Measurements from ENCODE around the gene PLA2G4F. TPM values are rescaled to one million over a fixed set of nuclear protein-coding genes. Genes with fewer than 3 reads are reported as not detected.

The PLA2G4F gene
- total RNA-seq, 1 donor from 2014 or later: not detected

GRCh38 chr15:42150219-42150970, 6.0 kb downstream of the PLA2G4F start:
- Mint-ChIP-seq H3K4me1 (ENCODE audit: low read depth) (no peaks in the 10 kb centered on the region), H3K36me3 (ENCODE audit: low read depth) (no peaks in the 10 kb centered on the region), H3K27me3 (ENCODE audit: insufficient read depth) (no peaks in the 10 kb centered on the region), H3K9me3 (no peaks in the 10 kb centered on the region), H3K4me3 (no peak overlapping the region), H3K27ac (no peak overlapping the region)
- DNase-seq (ENCODE audit: low spot score): no peak
- intact Hi-C loops (cut with micrococcal nuclease): no loop called here

- Mint-ChIP-seq H3K4me3 (no peak overlapping the region), H3K27ac (no peak overlapping the region), H3K36me3 (ENCODE audit: low read depth) (no peaks in the 10 kb centered on the region), H3K27me3 (ENCODE audit: insufficient read depth) (no peaks in the 10 kb centered on the region), H3K9me3 (no peaks in the 10 kb centered on the region), H3K4me1 (ENCODE audit: low read depth) (no peaks in the 10 kb centered on the region)
- intact Hi-C loops (cut with micrococcal nuclease): no loop called here
- no peak for DNase-seq (ENCODE audit: low spot score)
These were observed 6.8 kb downstream of the PLA2G4F start for GRCh38 chr15:42149493-42150218.

GRCh38 chr15:42148808-42149492, 7.5 kb downstream of the PLA2G4F start:
- H3K27me3 Mint-ChIP-seq (ENCODE audit: insufficient read depth): no peaks in the 10 kb centered on the region
- no peaks in the 10 kb centered on the region for H3K4me1 Mint-ChIP-seq (ENCODE audit: low read depth)
- intact Hi-C loops (cut with micrococcal nuclease): no loop called here
- no peaks in the 10 kb centered on the region for H3K9me3 Mint-ChIP-seq
- no peak overlapping the region for H3K27ac Mint-ChIP-seq
- no peak overlapping the region for H3K4me3 Mint-ChIP-seq
- no peak for DNase-seq (ENCODE audit: low spot score)
- no peaks in the 10 kb centered on the region for H3K36me3 Mint-ChIP-seq (ENCODE audit: low read depth)

DNA sequence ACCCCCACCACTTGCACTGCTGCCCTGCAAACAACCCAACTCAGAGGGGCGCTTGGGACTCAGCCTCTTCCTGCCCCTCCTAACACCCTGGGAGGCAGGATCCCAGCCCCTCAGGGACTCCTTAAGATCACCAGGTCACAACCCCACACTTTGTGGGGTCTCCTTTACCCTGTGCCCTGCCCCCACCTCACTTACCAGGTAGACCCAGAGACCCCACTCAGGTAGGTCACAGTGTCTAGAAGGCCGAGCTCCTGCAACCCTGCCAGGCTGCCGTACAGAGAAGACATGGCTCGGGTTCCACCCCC, 9.1 kb downstream of the PLA2G4F start:
- intact Hi-C loops (cut with micrococcal nuclease): no loop called here
- Mint-ChIP-seq H3K27ac (no peak overlapping the region), H3K27me3 (ENCODE audit: insufficient read depth) (no peaks in the 10 kb centered on the region), H3K4me1 (ENCODE audit: low read depth) (no peaks in the 10 kb centered on the region), H3K4me3 (no peak overlapping the region), H3K9me3 (no peaks in the 10 kb centered on the region), H3K36me3 (ENCODE audit: low read depth) (no peaks in the 10 kb centered on the region)
- DNase-seq (ENCODE audit: low spot score): no peak

GRCh38 chr15:42146551-42147430, 9.6 kb downstream of the PLA2G4F start:
- H3K27ac Mint-ChIP-seq: no peak overlapping the region
- no peaks in the 10 kb centered on the region for H3K9me3 Mint-ChIP-seq
- no peak for DNase-seq (ENCODE audit: low spot score)
- intact Hi-C loops (cut with micrococcal nuclease): no loop called here
- no peak overlapping the region for H3K4me3 Mint-ChIP-seq
- no peaks in the 10 kb centered on the region for H3K4me1 Mint-ChIP-seq (ENCODE audit: low read depth)
- H3K27me3 Mint-ChIP-seq (ENCODE audit: insufficient read depth): no peaks in the 10 kb centered on the region
- H3K36me3 Mint-ChIP-seq (ENCODE audit: low read depth): no peaks in the 10 kb centered on the region

GRCh38 chr15:42145546-42146455, 10.6 kb downstream of the PLA2G4F start:
- Mint-ChIP-seq H3K4me1 (ENCODE audit: low read depth) (no peaks in the 10 kb centered on the region), H3K27me3 (ENCODE audit: insufficient read depth) (no peaks in the 10 kb centered on the region), H3K36me3 (ENCODE audit: low read depth) (no peaks in the 10 kb centered on the region), H3K4me3 (no peak overlapping the region), H3K9me3 (no peaks in the 10 kb centered on the region), H3K27ac (no peak overlapping the region)
- intact Hi-C loops (cut with micrococcal nuclease): no loop called here
- DNase-seq (ENCODE audit: low spot score): no peak

GRCh38 chr15:42144841-42145375, 11.5 kb downstream of the PLA2G4F start:
- no peak overlapping the region for H3K27ac Mint-ChIP-seq
- H3K4me1 Mint-ChIP-seq (ENCODE audit: low read depth): no peaks in the 10 kb centered on the region
- no peak overlapping the region for H3K4me3 Mint-ChIP-seq
- DNase-seq (ENCODE audit: low spot score): no peak
- H3K36me3 Mint-ChIP-seq (ENCODE audit: low read depth): no peaks in the 10 kb centered on the region
- no peaks in the 10 kb centered on the region for H3K27me3 Mint-ChIP-seq (ENCODE audit: insufficient read depth)
- intact Hi-C loops (cut with micrococcal nuclease): no loop called here
- no peaks in the 10 kb centered on the region for H3K9me3 Mint-ChIP-seq

- no peaks in the 10 kb centered on the region for H3K36me3 Mint-ChIP-seq (ENCODE audit: low read depth)
- no peaks in the 10 kb centered on the region for H3K4me1 Mint-ChIP-seq (ENCODE audit: low read depth)
- DNase-seq (ENCODE audit: low spot score): no peak
- no peaks in the 10 kb centered on the region for H3K27me3 Mint-ChIP-seq (ENCODE audit: insufficient read depth)
- no peaks in the 10 kb centered on the region for H3K9me3 Mint-ChIP-seq
- intact Hi-C loops (cut with micrococcal nuclease): no loop called here
- no peak overlapping the region for H3K4me3 Mint-ChIP-seq
- H3K27ac Mint-ChIP-seq: no peak overlapping the region
These were observed 12.4 kb downstream of the PLA2G4F start for GRCh38 chr15:42143866-42144625.

DNA sequence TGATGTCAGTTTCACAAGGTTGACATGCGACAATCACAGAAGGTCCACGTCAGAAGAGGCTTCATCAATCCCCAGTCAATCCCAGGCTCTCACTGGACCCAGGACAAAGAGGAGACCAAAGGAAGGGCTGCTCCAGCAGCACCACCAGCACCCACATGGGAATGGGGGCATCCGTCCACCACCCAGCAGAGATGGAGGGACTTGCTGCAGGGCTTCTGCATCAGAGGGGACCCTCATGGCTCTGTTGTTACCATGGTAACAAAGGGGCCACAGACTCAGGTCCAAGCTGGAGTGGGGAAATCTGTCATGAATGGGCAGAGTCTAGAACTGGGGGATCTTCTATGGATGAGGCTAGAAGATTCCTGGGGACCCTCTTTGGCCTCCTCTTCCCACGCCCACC, 13.1 kb downstream of the PLA2G4F start:
- Mint-ChIP-seq H3K4me3 (no peak overlapping the region), H3K9me3 (no peaks in the 10 kb centered on the region), H3K27ac (no peak overlapping the region), H3K36me3 (ENCODE audit: low read depth) (no peaks in the 10 kb centered on the region), H3K4me1 (ENCODE audit: low read depth) (no peaks in the 10 kb centered on the region), H3K27me3 (ENCODE audit: insufficient read depth) (peaks cover 3% of the 10 kb centered on the region)
- intact Hi-C loops (cut with micrococcal nuclease): no loop called here
- DNase-seq (ENCODE audit: low spot score): no peak

DNA sequence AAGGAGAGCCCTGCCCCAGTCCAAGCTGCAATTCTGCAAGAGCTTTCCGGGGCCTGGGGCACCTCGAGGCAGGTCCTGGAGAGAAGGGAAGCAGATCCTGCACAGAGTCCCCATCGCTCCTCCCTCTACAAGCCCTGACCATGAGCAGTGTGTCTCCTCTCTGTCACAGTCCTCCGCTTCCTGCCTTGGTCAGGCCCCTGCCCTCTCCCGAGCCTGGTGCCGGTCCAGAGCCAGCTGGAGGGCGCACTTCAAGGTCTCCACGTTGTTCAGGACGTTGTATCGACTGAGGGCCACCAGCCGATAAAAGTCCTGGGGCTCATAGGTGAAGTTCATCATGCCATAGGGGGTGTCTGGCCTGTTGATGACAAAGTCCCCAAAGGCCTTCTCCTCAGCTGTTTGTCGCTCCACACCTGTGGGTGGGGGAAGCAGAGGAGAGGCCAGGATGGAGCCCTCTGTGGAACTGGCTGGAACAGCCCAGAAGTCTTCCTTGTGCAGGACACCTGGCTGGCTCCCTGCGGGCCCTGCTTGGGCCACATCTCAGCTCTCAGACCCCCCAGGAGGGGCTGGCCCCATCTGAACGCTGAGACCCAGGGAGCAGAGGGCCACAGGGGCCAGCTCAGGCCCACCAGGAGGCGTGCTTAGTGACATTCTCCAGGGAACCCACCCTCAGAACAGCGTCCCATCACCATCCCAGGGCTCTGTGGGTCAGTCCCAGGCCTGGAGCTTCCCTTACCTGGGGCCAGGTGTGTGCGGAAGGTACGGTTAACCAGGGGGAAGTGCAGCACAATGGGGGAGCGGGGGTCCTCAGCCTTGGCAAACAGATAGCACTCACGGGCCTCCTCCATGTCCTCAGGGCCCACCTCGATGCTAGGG, 14.4 kb downstream of the PLA2G4F start:
- H3K27ac Mint-ChIP-seq: no peak overlapping the region
- no peak for DNase-seq (ENCODE audit: low spot score)
- peaks cover 3% of the 10 kb centered on the region for H3K27me3 Mint-ChIP-seq (ENCODE audit: insufficient read depth)
- H3K9me3 Mint-ChIP-seq: no peaks in the 10 kb centered on the region
- no peaks in the 10 kb centered on the region for H3K36me3 Mint-ChIP-seq (ENCODE audit: low read depth)
- H3K4me3 Mint-ChIP-seq: no peak overlapping the region
- intact Hi-C loops (cut with micrococcal nuclease): no loop called here
- H3K4me1 Mint-ChIP-seq (ENCODE audit: low read depth): peaks cover 5% of the 10 kb centered on the region

- peaks cover 5% of the 10 kb centered on the region for H3K4me1 Mint-ChIP-seq (ENCODE audit: low read depth)
- DNase-seq (ENCODE audit: low spot score): no peak
- no peak overlapping the region for H3K4me3 Mint-ChIP-seq
- H3K9me3 Mint-ChIP-seq: no peaks in the 10 kb centered on the region
- intact Hi-C loops (cut with micrococcal nuclease): no loop called here
- H3K27ac Mint-ChIP-seq: no peak overlapping the region
- peaks cover 3% of the 10 kb centered on the region for H3K27me3 Mint-ChIP-seq (ENCODE audit: insufficient read depth)
- no peaks in the 10 kb centered on the region for H3K36me3 Mint-ChIP-seq (ENCODE audit: low read depth)
These were observed 15.2 kb downstream of the PLA2G4F start for GRCh38 chr15:42141246-42141645.

Measured in activated T-helper 1 cell treated with anti-CD3 and anti-CD28 coated beads, Interleukin-12 subunit alpha, Interleukin-12 subunit beta, Interleukin-2, Interleukin-4 antibody, amounts not matched to agents 30 ng/mL and 10 ng/mL and 1 ng/mL, durations not matched to agents 14 hours and 24 hours and 36 hours (primary cell).